Mesendoderm (in vitro differentiated cells): ENCODE measurements around the gene CTSW.

Experiments used
- DNase-seq: peaks from one replicate; pipeline ENCODE4 v3.0.0; 2013
- H2AK5ac ChIP-seq: 2 replicates; pipeline ENCODE4 v1.6.1; 2013; ENCODE audit warnings: low read length, inconsistent platforms
- H2BK120ac ChIP-seq: 2 replicates; pipeline ENCODE4 v1.6.1; 2013; ENCODE audit warnings: low read depth, mild to moderate bottlenecking, low read length, moderate library complexity, mixed read lengths
- H2BK15ac ChIP-seq: replicated peaks from 2 replicates; pipeline ENCODE4 v1.6.1; 2013; ENCODE audit warnings: low read depth, mild to moderate bottlenecking, moderate library complexity
- H2BK5ac ChIP-seq: 2 replicates; pipeline ENCODE4 v1.6.1; 2013; ENCODE audit warnings: low read length, inconsistent platforms
- H3K18ac ChIP-seq: 2 replicates; pipeline ENCODE4 v1.6.1; 2013; ENCODE audit warnings: mild to moderate bottlenecking, low read length, mixed read lengths
- H3K23ac ChIP-seq: one replicate; pipeline ENCODE4 v1.6.1; 2013; ENCODE audit warnings: low read length
- H3K27ac ChIP-seq: 2 replicates; pipeline ENCODE4 v1.5.1; 2013; ENCODE audit warnings: low read depth, mild to moderate bottlenecking, inconsistent platforms, low read length, moderate library complexity
- H3K27me3 ChIP-seq: 2 replicates; pipeline ENCODE4 v1.6.1; 2013; ENCODE audit warnings: low read length, control low read depth, mild to moderate bottlenecking, inconsistent platforms; ENCODE audit not compliant: insufficient read depth, poor library complexity
- H3K36me3 ChIP-seq: 2 replicates; pipeline ENCODE4 v1.6.1; 2013; ENCODE audit warnings: low read length, inconsistent platforms; ENCODE audit not compliant: control insufficient read depth, insufficient read depth
- H3K4ac ChIP-seq: one replicate; pipeline ENCODE4 v1.6.1; 2013; ENCODE audit warnings: low read depth, mild to moderate bottlenecking, low read length, moderate library complexity
- H3K4me1 ChIP-seq: 2 replicates; pipeline ENCODE4 v1.6.1; 2013; ENCODE audit warnings: low read depth, low read length, inconsistent platforms; ENCODE audit not compliant: control insufficient read depth
- H3K4me2 ChIP-seq: 2 replicates; pipeline ENCODE4 v1.6.1; 2013; ENCODE audit warnings: low read length
- H3K4me3 ChIP-seq: 2 replicates; pipeline ENCODE4 v1.5.1; 2013; ENCODE audit warnings: mild to moderate bottlenecking, low read length
- H3K56ac ChIP-seq: one replicate; pipeline ENCODE4 v1.6.1; 2013; ENCODE audit warnings: low read length
- H3K79me1 ChIP-seq: 2 replicates; pipeline ENCODE4 v1.6.1; 2013; ENCODE audit warnings: low read length, inconsistent platforms
- H3K79me2 ChIP-seq: 2 replicates; pipeline ENCODE4 v1.6.1; 2013; ENCODE audit warnings: mild to moderate bottlenecking, low read length; ENCODE audit not compliant: control insufficient read depth, insufficient read depth
- H3K9ac ChIP-seq: 2 replicates; pipeline ENCODE4 v1.6.1; 2013; ENCODE audit warnings: low read length, inconsistent platforms
- H4K5ac ChIP-seq: one replicate; pipeline ENCODE4 v1.6.1; 2013; ENCODE audit warnings: low read length
- H4K8ac ChIP-seq: one replicate; pipeline ENCODE4 v1.6.1; 2013; ENCODE audit warnings: low read depth, mild to moderate bottlenecking, control low read depth, low read length, moderate library complexity
- WGBS: extraction: QIAGEN DNeasy Blood & Tissue Kit; methylation state at CpG from one replicate; pipeline ENCODE4 v1.1.7; 2013; ENCODE audit warnings: low lambda C conversion rate, missing lambda C conversion rate; ENCODE audit not compliant: insufficient coverage; ENCODE audit errors: extremely low coverage; 5-methylcytosine and 5-hydroxymethylcytosine counted together

Gene CTSW

GRCh38 chr11:65883058-65883761, 3.6 kb downstream of the CTSW start:
- WGBS: no CpG with 5 or more reads among the region's 13 CpGs
- H3K18ac ChIP-seq: no peak overlapping the region
- H4K5ac ChIP-seq: no peak overlapping the region
- H3K36me3 ChIP-seq: peaks cover 14% of the 10 kb centered on the region
- peaks cover 3% of the 10 kb centered on the region for H3K4me1 ChIP-seq
- no peak overlapping the region for H3K4ac ChIP-seq
- no peaks in the 10 kb centered on the region for H3K27me3 ChIP-seq
- no peak overlapping the region for H3K56ac ChIP-seq
- H3K9ac ChIP-seq: no peak overlapping the region
- H2BK120ac ChIP-seq: no peak overlapping the region
- no peak for DNase-seq
- H2BK5ac ChIP-seq: no peak overlapping the region
- H3K79me2 ChIP-seq: peaks cover 3% of the 10 kb centered on the region
- H2BK15ac ChIP-seq: no peak overlapping the region
- no peak overlapping the region for H3K23ac ChIP-seq
- H3K79me1 ChIP-seq: peaks cover 9% of the 10 kb centered on the region
- no peak overlapping the region for H4K8ac ChIP-seq
- no peak overlapping the region for H3K4me3 ChIP-seq
- H2AK5ac ChIP-seq: no peak overlapping the region
- no peak overlapping the region for H3K27ac ChIP-seq
- H3K4me2 ChIP-seq: no peak overlapping the region

- no CpG with 5 or more reads among the region's 28 CpGs for WGBS
- no peak overlapping the region for H3K4me3 ChIP-seq
These were observed 4.4 kb downstream of the CTSW start for GRCh38 chr11:65883786-65884715.

DNA sequence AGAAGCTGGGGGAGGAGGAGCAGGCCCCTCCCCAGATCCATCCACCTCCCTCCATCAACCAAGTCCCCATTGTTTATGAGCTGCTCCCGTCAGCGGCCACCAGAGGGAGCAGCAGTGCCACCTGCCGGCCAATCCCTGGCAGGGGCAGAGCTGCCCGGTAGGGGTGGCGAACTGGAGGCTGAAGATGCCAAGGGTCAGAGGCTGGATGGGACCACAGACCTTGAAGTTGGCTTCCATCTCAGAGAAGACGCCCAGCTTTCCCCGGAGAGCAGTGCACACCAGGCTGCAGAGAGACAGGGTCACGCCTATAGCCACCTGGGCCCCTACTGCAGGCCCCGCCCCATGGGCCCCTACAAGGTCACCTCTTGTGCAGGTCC, 5.1 kb downstream of the CTSW start:
- H3K79me2 ChIP-seq: peaks cover 3% of the 10 kb centered on the region
- peaks cover 14% of the 10 kb centered on the region for H3K36me3 ChIP-seq
- peaks cover 9% of the 10 kb centered on the region for H3K79me1 ChIP-seq
- peaks cover 6% of the 10 kb centered on the region for H3K4me1 ChIP-seq
- no peak overlapping the region for H2AK5ac ChIP-seq
- no peak overlapping the region for H3K4me2 ChIP-seq
- H3K27me3 ChIP-seq: no peaks in the 10 kb centered on the region
- H3K4ac ChIP-seq: no peak overlapping the region
- no peak overlapping the region for H2BK120ac ChIP-seq
- H4K5ac ChIP-seq: no peak overlapping the region
- peak; percentile 83 for DNase-seq
- H2BK5ac ChIP-seq: no peak overlapping the region
- no peak overlapping the region for H3K27ac ChIP-seq
- H3K9ac ChIP-seq: no peak overlapping the region
- H3K18ac ChIP-seq: no peak overlapping the region
- H3K56ac ChIP-seq: no peak overlapping the region
- no peak overlapping the region for H3K23ac ChIP-seq
- no peak overlapping the region for H4K8ac ChIP-seq
- no peak overlapping the region for H3K4me3 ChIP-seq
- no CpG with 5 or more reads among the region's 9 CpGs for WGBS
- H2BK15ac ChIP-seq: no peak overlapping the region

More at GRCh38 chr11:65883786-65884715, 4.4 kb downstream of the CTSW start:
- no peak overlapping the region for H3K9ac ChIP-seq
- H3K4ac ChIP-seq: no peak overlapping the region
- no peak overlapping the region for H3K4me2 ChIP-seq
- no peak overlapping the region for H2AK5ac ChIP-seq
- peaks cover 14% of the 10 kb centered on the region for H3K36me3 ChIP-seq
- peaks cover 4% of the 10 kb centered on the region for H3K4me1 ChIP-seq
- H3K27ac ChIP-seq: no peak overlapping the region
- H4K5ac ChIP-seq: no peak overlapping the region
- H3K79me2 ChIP-seq: peaks cover 3% of the 10 kb centered on the region
- H3K79me1 ChIP-seq: peaks cover 9% of the 10 kb centered on the region
- H3K27me3 ChIP-seq: no peaks in the 10 kb centered on the region
- no peak overlapping the region for H4K8ac ChIP-seq
- H3K23ac ChIP-seq: no peak overlapping the region
- H2BK5ac ChIP-seq: no peak overlapping the region
- H2BK120ac ChIP-seq: no peak overlapping the region
- no peak overlapping the region for H2BK15ac ChIP-seq
- no peak for DNase-seq
- no peak overlapping the region for H3K18ac ChIP-seq
- H3K56ac ChIP-seq: no peak overlapping the region

- no peak overlapping the region for H4K8ac ChIP-seq
- H3K4me3 ChIP-seq: no peak overlapping the region
- no peak overlapping the region for H2AK5ac ChIP-seq
- no peak overlapping the region for H2BK15ac ChIP-seq
- no peak overlapping the region for H3K27ac ChIP-seq
- no CpG with 5 or more reads among the region's 7 CpGs for WGBS
- no peak for DNase-seq
- H3K4ac ChIP-seq: no peak overlapping the region
- no peak overlapping the region for H3K23ac ChIP-seq
- H3K79me1 ChIP-seq: peaks cover 9% of the 10 kb centered on the region
- H3K27me3 ChIP-seq: no peaks in the 10 kb centered on the region
- H3K56ac ChIP-seq: no peak overlapping the region
- no peak overlapping the region for H2BK120ac ChIP-seq
- peaks cover 14% of the 10 kb centered on the region for H3K36me3 ChIP-seq
- H4K5ac ChIP-seq: no peak overlapping the region
- H3K4me2 ChIP-seq: no peak overlapping the region
- H3K18ac ChIP-seq: no peak overlapping the region
- H3K79me2 ChIP-seq: peaks cover 3% of the 10 kb centered on the region
- H3K9ac ChIP-seq: no peak overlapping the region
- H3K4me1 ChIP-seq: peaks cover 6% of the 10 kb centered on the region
- no peak overlapping the region for H2BK5ac ChIP-seq
These were observed 5.6 kb downstream of the CTSW start for GRCh38 chr11:65885231-65885630.

DNA sequence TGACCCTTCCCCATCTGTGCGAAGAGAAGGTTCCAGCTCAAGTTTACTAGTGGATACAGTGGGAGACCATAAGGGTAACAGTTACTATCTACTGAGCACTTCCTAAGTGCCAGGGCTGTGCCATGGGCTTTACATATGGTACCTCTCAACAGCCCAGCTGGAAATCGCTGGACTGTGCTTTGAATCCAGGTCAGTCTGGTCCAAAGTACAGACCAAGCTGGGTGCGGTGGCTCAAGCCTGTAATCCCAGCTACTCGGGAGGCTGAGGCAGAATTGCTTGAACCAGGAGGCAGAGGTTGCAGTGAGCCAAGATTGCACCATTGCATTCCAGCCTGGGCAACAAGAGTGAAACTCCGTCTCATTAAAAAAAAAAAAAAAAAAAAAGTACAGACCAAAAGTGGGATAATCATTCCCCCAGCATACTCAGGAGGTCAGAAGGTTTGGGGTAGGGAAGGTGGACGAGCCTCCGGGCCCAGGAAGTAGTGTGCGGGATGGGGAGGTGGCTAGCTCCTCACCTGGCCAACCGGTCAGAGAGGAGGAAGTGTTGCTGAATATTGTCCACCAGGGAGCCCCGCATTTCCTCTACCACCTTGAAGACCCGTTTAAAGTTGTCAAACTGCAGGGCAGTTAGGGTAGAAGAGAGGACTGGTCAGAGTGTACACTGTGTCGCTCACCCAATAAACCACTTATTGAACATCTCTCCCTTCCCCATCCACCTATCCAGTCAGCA, 6.3 kb downstream of the CTSW start:
- Histone ChIP-seq H3K4ac (no peak overlapping the region), H2BK15ac (no peak overlapping the region), H3K4me1 (peaks cover 6% of the 10 kb centered on the region), H3K27me3 (no peaks in the 10 kb centered on the region), H3K27ac (no peak overlapping the region), H3K4me3 (no peak overlapping the region), H3K9ac (no peak overlapping the region), H3K79me2 (peaks cover 3% of the 10 kb centered on the region), H2AK5ac (no peak overlapping the region), H4K5ac (no peak overlapping the region), H3K56ac (peak overlapping the region; percentile 15), H2BK120ac (no peak overlapping the region), H3K79me1 (peaks cover 9% of the 10 kb centered on the region), H3K36me3 (peaks cover 14% of the 10 kb centered on the region), H3K23ac (no peak overlapping the region), H2BK5ac (no peak overlapping the region), H3K4me2 (no peak overlapping the region), H4K8ac (no peak overlapping the region), H3K18ac (no peak overlapping the region)
- DNase-seq: no peak
- no CpG with 5 or more reads among the region's 12 CpGs for WGBS
